ENCODE data around the gene ARL5A. TPM values are rescaled to one million over a fixed set of nuclear protein-coding genes. Genes with fewer than 3 reads are reported as not detected.

ARL5A gene
- total RNA-seq, 2 experiments from 2014 or later, result 78.7 to 79.9 TPM

DNA sequence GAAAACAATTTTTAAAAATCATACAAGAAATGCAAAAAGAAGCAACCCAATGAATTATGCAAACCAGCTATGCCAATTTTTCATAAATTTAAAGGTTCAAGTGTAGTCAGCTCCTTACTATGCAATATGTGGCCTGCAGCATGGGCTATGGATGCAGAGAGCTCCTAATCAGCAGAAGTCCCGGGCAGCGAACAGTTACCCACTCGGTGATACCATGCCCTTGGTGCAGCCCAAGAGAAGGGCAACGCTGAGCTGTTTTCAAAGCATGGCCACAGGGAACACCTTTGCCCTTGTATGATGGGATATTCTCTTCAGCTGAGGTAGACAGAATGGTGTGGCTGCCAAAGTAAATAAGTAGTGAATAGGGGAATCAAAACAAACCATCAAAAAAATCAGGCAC, 17.3 kb upstream of the ARL5A start:
- ATAC-seq, result no peak

GRCh38 chr2:151844211-151844896, 16.1 kb upstream of the ARL5A start:
- no peak overlapping the region for H3K4me3 Mint-ChIP-seq
- ChIA-PET POLR2A (interaction anchor here (0.7 kb wide), 1 partner anchor 874 kb away, joined by 3 read pairs; the partner anchor contains the start of gene ARL6IP6), CTCF (no interaction called here)
- H3K9me3 Mint-ChIP-seq, result no peaks in the 10 kb centered on the region
- ATAC-seq, result no peak
- peaks cover 4% of the 10 kb centered on the region for H3K27me3 Mint-ChIP-seq
- TF ChIP-seq, protein P1, sequence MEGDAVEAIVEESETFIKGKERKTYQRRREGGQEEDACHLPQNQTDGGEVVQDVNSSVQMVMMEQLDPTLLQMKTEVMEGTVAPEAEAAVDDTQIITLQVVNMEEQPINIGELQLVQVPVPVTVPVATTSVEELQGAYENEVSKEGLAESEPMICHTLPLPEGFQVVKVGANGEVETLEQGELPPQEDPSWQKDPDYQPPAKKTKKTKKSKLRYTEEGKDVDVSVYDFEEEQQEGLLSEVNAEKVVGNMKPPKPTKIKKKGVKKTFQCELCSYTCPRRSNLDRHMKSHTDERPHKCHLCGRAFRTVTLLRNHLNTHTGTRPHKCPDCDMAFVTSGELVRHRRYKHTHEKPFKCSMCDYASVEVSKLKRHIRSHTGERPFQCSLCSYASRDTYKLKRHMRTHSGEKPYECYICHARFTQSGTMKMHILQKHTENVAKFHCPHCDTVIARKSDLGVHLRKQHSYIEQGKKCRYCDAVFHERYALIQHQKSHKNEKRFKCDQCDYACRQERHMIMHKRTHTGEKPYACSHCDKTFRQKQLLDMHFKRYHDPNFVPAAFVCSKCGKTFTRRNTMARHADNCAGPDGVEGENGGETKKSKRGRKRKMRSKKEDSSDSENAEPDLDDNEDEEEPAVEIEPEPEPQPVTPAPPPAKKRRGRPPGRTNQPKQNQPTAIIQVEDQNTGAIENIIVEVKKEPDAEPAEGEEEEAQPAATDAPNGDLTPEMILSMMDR (IDR thresholded peaks at IDR 0.05), result no peak
- no peaks in the 10 kb centered on the region for H3K36me3 Mint-ChIP-seq (ENCODE audit: low read depth)
- H3K4me1 Mint-ChIP-seq (ENCODE audit: low read depth), result no peaks in the 10 kb centered on the region
- DNase-seq, result no peak
- H3K27ac Mint-ChIP-seq, result no peak overlapping the region
- intact Hi-C loops (cut with micrococcal nuclease), result no loop called here

More for the DNA sequence above, 17.3 kb upstream of the ARL5A start:
- Mint-ChIP-seq H3K27me3 (peaks cover 4% of the 10 kb centered on the region), H3K36me3 (ENCODE audit: low read depth) (no peaks in the 10 kb centered on the region), H3K4me1 (ENCODE audit: low read depth) (no peaks in the 10 kb centered on the region), H3K4me3 (no peak overlapping the region), H3K9me3 (no peaks in the 10 kb centered on the region), H3K27ac (no peak overlapping the region)
- intact Hi-C loops (cut with micrococcal nuclease), result no loop called here
- no peak for DNase-seq
- CTCF ChIA-PET, result no interaction called here
- TF ChIP-seq, protein P1 (IDR thresholded peaks at IDR 0.05), result no peak
- POLR2A ChIA-PET, result no interaction called here

- DNase-seq (no peak), ATAC-seq (no peak)
- TF ChIP-seq, protein P1 (IDR thresholded peaks at IDR 0.05), result no peak
- Mint-ChIP-seq H3K4me1 (ENCODE audit: low read depth) (no peaks in the 10 kb centered on the region), H3K9me3 (no peaks in the 10 kb centered on the region), H3K36me3 (ENCODE audit: low read depth) (no peaks in the 10 kb centered on the region), H3K27me3 (peaks cover 4% of the 10 kb centered on the region), H3K4me3 (no peak overlapping the region), H3K27ac (no peak overlapping the region)
- ChIA-PET POLR2A (no interaction called here), CTCF (no interaction called here)
- intact Hi-C loops (cut with micrococcal nuclease), result no loop called here
These were observed 15.5 kb upstream of the ARL5A start for GRCh38 chr2:151843691-151844061.

DNA sequence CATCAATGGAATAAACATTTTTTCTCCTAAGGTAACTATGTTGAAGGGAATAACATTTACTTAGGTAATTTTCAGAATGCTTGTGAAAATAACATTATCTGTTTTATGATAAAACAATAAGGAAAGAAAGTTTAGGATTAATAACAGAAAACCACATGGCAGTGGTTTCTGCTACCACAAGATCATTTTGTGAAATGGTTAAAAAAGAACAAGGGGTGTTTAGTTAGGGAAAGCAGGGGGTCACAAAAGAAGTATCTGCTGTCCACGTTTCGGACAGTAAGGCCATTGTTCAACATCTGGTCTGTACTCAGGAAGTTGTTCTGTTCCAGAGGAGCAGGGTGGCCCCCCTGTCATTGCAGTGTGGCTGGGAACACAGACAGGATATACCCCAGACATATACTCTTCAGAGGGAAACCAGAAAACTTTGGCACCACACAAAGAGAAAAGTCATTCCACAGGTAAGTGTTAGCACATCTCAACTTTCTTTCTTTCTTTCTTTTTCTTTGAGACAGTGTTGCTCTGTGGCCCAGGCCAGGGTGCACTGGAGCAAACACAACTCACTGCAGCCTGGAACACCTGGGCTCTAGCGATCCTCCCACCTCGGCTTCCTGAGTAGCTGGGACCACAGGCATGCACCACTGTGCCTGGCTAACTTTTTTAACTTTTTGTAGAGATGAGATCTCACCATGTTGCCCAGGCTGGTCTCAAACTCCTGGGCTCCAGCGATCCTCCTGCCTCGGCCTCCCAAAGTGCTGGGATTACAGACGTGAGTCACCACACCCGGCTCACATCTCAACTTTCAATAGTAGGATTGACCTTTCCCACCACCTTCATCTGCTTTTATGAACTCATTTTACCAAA, 14.8 kb upstream of the ARL5A start:
- no peaks in the 10 kb centered on the region for H3K4me1 Mint-ChIP-seq (ENCODE audit: low read depth)
- ATAC-seq, result no peak
- CTCF ChIA-PET, result no interaction called here

More for the DNA sequence above, 14.8 kb upstream of the ARL5A start:
- Mint-ChIP-seq H3K27ac (no peak overlapping the region), H3K27me3 (peaks cover 4% of the 10 kb centered on the region), H3K9me3 (no peaks in the 10 kb centered on the region), H3K36me3 (ENCODE audit: low read depth) (no peaks in the 10 kb centered on the region), H3K4me3 (no peak overlapping the region)
- DNase-seq, result no peak
- intact Hi-C loops (cut with micrococcal nuclease), result no loop called here
- TF ChIP-seq, protein P1 (IDR thresholded peaks at IDR 0.05), result no peak
- POLR2A ChIA-PET, result no interaction called here
